HG02885 (cell line): ENCODE data around the gene FBXO44.

Experiments
- ATAC-seq: cut with Tn5 transposase; IDR thresholded peaks from one replicate; pipeline ENCODE4 v1.9.1; 2021; ENCODE audit warnings: mild to moderate bottlenecking; ENCODE audit not compliant: unreplicated experiment, poor library complexity

The FBXO44 gene

GRCh38 chr1:11654939-11655808 is 497 bp downstream of the FBXO44 start:
- peak; percentile 27 for ATAC-seq

- ATAC-seq, result no peak
Measured at GRCh38 chr1:11657654-11658053, 3.0 kb downstream of the FBXO44 start.

- no peak for ATAC-seq
Measured at GRCh38 chr1:11658542-11658941, 3.9 kb downstream of the FBXO44 start.

- no peak for ATAC-seq
Measured at GRCh38 chr1:11659748-11660147, 5.1 kb downstream of the FBXO44 start.

GRCh38 chr1:11661103-11661502 is 6.4 kb downstream of the FBXO44 start:
- no peak for ATAC-seq

GRCh38 chr1:11664336-11665065 is 9.8 kb downstream of the FBXO44 start:
- peak; percentile 44 for ATAC-seq

GRCh38 chr1:11668516-11668915 is 13.8 kb downstream of the FBXO44 start:
- no peak for ATAC-seq

GRCh38 chr1:11670747-11671146 is 16.1 kb downstream of the FBXO44 start:
- no peak for ATAC-seq

- no peak for ATAC-seq
Measured at GRCh38 chr1:11671205-11671543, 16.5 kb downstream of the FBXO44 start.

- no peak for ATAC-seq
Measured at GRCh38 chr1:11671544-11672286, 17.0 kb downstream of the FBXO44 start.

GRCh38 chr1:11673089-11673769 is 18.6 kb downstream of the FBXO44 start:
- no peak for ATAC-seq

- ATAC-seq, result no peak
Measured at GRCh38 chr1:11674488-11674887, 19.8 kb downstream of the FBXO44 start.

GRCh38 chr1:11675325-11675724 is 20.6 kb downstream of the FBXO44 start:
- ATAC-seq, result no peak

GRCh38 chr1:11676386-11677103 is 21.9 kb downstream of the FBXO44 start:
- no peak for ATAC-seq

- ATAC-seq, result no peak
Measured at GRCh38 chr1:11678442-11678841, 23.8 kb downstream of the FBXO44 start.

- peak; percentile 23 for ATAC-seq
Measured at GRCh38 chr1:11680270-11681070, 25.8 kb downstream of the FBXO44 start.

- peak; percentile 87 for ATAC-seq
Measured at GRCh38 chr1:11681071-11681771, 26.5 kb downstream of the FBXO44 start, which contains the start of gene MAD2L2. Gene MAD2L2, minus strand, starts transcription at chr1:11681148. Its CDS starts 547 bp downstream, at chr1:11680601.

- ATAC-seq, result no peak
Measured at GRCh38 chr1:11682287-11682771, 27.7 kb downstream of the FBXO44 start.
